ENCODE data around the gene CCDC136.

DNA sequence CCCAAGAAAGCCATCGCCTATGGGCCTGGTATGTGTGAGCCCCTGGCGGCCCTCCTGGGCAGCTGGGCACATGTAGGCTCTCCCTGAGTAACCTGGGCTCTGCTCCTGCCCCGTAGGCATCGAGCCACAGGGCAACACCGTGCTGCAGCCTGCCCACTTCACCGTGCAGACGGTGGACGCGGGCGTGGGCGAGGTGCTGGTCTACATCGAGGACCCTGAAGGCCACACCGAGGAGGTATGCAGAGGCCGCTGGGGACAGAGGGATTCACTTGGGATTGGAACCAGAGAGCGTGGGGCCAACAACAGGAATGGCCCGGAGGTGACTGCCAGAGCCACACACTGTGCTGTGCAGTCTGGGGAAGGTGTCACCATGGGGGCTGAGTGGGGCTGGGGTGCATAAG, 45.8 kb downstream of the CCDC136 start:
- no peak for TF ChIP-seq CTCF (conservative IDR thresholded peaks at IDR 0.05 in 1 of 2, IDR thresholded peaks at IDR 0.05 in 1 of 2; ENCODE audit: low read depth in 1 of 2, low read length in 2 of 2)
- no peak for TF ChIP-seq EZH2 (IDR thresholded peaks at IDR 0.05; ENCODE audit: low read length, missing control alignments)
